B cell (primary cell): Measurements from ENCODE around the gene DROSHA. TPM values are rescaled to one million over a fixed set of nuclear protein-coding genes. Genes with fewer than 3 reads are reported as not detected.

ENCODE experiments used
- ATAC-seq: fragments of 200-7000 bp; cut with Tn5 transposase; one replicate; pipeline ENCODE4 v1.10.0; 2021; ENCODE audit warnings: low read depth, mild to moderate bottlenecking, moderate number of reproducible peaks, moderate library complexity
- CTCF ChIA-PET: fragments of 350-600 bp; sonication (Branson Sonifier 250); formaldehyde crosslinking; loops from one replicate; lab custom pipeline; 2021; ENCODE audit warnings: antibody characterized with exemption, inconsistent platforms; lab: Charles Lee
- POLR2A ChIA-PET: fragments of 350-600 bp; sonication (Branson Sonifier 250); formaldehyde crosslinking; loops from one replicate; lab custom pipeline; 2021; ENCODE audit warnings: antibody characterized with exemption; lab: Charles Lee
- DNase-seq: peaks from one replicate; pipeline ENCODE4 v3.0.0; 2013
- H2AFZ ChIP-seq: 2 replicates; pipeline ENCODE4 v1.6.1; 2012; ENCODE audit warnings: mild to moderate bottlenecking, low read depth, low read length; ENCODE audit not compliant: insufficient read depth, poor library complexity, severe bottlenecking
- H3K27ac ChIP-seq, 2 donors: 1 replicate in 1 of 2; 2 replicates in 1 of 2; pipeline ENCODE4 v1.5.1; 2012 to 2013; ENCODE audit warnings: low read length in 2 of 2, mild to moderate bottlenecking in 2 of 2, moderate library complexity in 1 of 2
- H3K27me3 ChIP-seq, 4 experiments: fragments of 200-600 bp in 1 of 4; sonication (generic) in 1 of 4; replicated peaks in 1 of 4; 1 replicate in 2 of 4; 2 replicates in 2 of 4; pipeline versions ENCODE4 v1.6.1 to v1.7.0; 2013 to 2016; ENCODE audit warnings: low read length in 3 of 4, mild to moderate bottlenecking in 2 of 4, mixed read lengths in 1 of 4, moderate library complexity in 1 of 4; ENCODE audit not compliant: insufficient read depth in 4 of 4, control insufficient read depth in 3 of 4; ENCODE audit errors: control extremely low read depth in 1 of 4
- H3K36me3 ChIP-seq, 2 experiments: replicated peaks in 1 of 2; 1 replicate in 1 of 2; 2 replicates in 1 of 2; pipeline versions ENCODE4 v1.6.1 to v1.7.1; 2013; ENCODE audit warnings: low read length in 1 of 2; ENCODE audit not compliant: insufficient read depth in 2 of 2, control insufficient read depth in 1 of 2; ENCODE audit errors: control extremely low read depth in 1 of 2, extremely low read depth in 1 of 2
- H3K4me1 ChIP-seq, 2 donors: fragments of 200-600 bp in 1 of 2; sonication (generic) in 1 of 2; 1 replicate in 1 of 2; 2 replicates in 1 of 2; pipeline versions ENCODE4 v1.5.1 to v1.6.1; 2013 to 2017; ENCODE audit warnings: low read length in 2 of 2; ENCODE audit not compliant: control insufficient read depth in 2 of 2, insufficient read depth in 2 of 2
- H3K4me2 ChIP-seq: replicated peaks from 2 replicates; pipeline ENCODE3; 2012; ENCODE audit warnings: mild to moderate bottlenecking, low read depth, low read length; ENCODE audit not compliant: poor library complexity, severe bottlenecking
- H3K4me3 ChIP-seq, 5 experiments: fragments of 200-600 bp in 1 of 5; sonication (generic) in 1 of 5; 1 replicate in 3 of 5; 2 replicates in 2 of 5; pipeline versions ENCODE4 v1.5.1 to v1.7.0; 2011 to 2016; ENCODE audit warnings: low read length in 4 of 5, mild to moderate bottlenecking in 4 of 5, low read depth in 2 of 5, control low read depth in 1 of 5, moderate library complexity in 1 of 5; ENCODE audit not compliant: insufficient read depth in 1 of 5; ENCODE audit errors: control extremely low read depth in 1 of 5, extremely low read depth in 1 of 5
- H3K79me2 ChIP-seq: fragments of 200-600 bp; sonication (generic); one replicate; pipeline ENCODE4 v1.6.0; 2016; ENCODE audit warnings: low read length; ENCODE audit not compliant: control insufficient read depth, insufficient read depth
- H3K9ac ChIP-seq: fragments of 200-600 bp; sonication (generic); 2 replicates; pipeline ENCODE4 v1.6.1; 2017; ENCODE audit warnings: mild to moderate bottlenecking, low read length, moderate library complexity
- H3K9me3 ChIP-seq, 3 donors: one replicate each; pipeline versions ENCODE4 v1.6.1 to v1.7.1; 2013; ENCODE audit warnings: low read length in 2 of 3; ENCODE audit not compliant: control insufficient read depth in 2 of 3, insufficient read depth in 1 of 3; ENCODE audit errors: control extremely low read depth in 1 of 3
- H4K20me1 ChIP-seq: 2 replicates; pipeline ENCODE4 v1.6.0; 2012; ENCODE audit warnings: mild to moderate bottlenecking, low read length; ENCODE audit not compliant: insufficient read depth, control insufficient read depth, poor library complexity, severe bottlenecking
- H3K27ac Mint-ChIP-seq: one replicate; pipeline ENCODE4 v1.8.0; 2021; ENCODE audit warnings: mixed read lengths
- H3K27me3 Mint-ChIP-seq: one replicate; pipeline ENCODE4 v1.8.0; 2021; ENCODE audit warnings: mixed read lengths
- H3K4me1 Mint-ChIP-seq: one replicate; pipeline ENCODE4 v1.8.0; 2021; ENCODE audit warnings: mixed read lengths
- H3K4me3 Mint-ChIP-seq: one replicate; pipeline ENCODE4 v1.8.0; 2021; ENCODE audit warnings: mixed read lengths
- H3K9me3 Mint-ChIP-seq: one replicate; pipeline ENCODE4 v1.8.0; 2022; ENCODE audit warnings: mixed read lengths; ENCODE audit not compliant: insufficient read depth
- EZH2 ChIP-seq: IDR thresholded peaks from 2 replicates; pipeline ENCODE4 v1.6.1; 2012; ENCODE audit warnings: borderline replicate concordance, low read depth, mild to moderate bottlenecking, moderate library complexity, low read length; ENCODE audit not compliant: insufficient read depth, poor library complexity, severe bottlenecking
- WGBS: methylation state at CpG from one replicate; pipeline ENCODE4 v1.1.5; 2013; ENCODE audit warnings: missing lambda C conversion rate; ENCODE audit not compliant: insufficient coverage; 5-methylcytosine and 5-hydroxymethylcytosine counted together
- intact Hi-C: fragments of 100-400 bp; cut with micrococcal nuclease; formaldehyde crosslinking; loops from one replicate; pipeline ENCODE4 v1.10.0; 2022
- polyA plus RNA-seq: library from polyadenylated mRNA; depleted of rRNA; stranded (reverse); fragments of >200 nt; gene quantifications from 2 replicates; pipeline ENCODE4 v1.2.3, GENCODE V29; 2012
- total RNA-seq, 2 donors: library from RNA; stranded (reverse); fragments of 120-200 nt in 1 of 2; gene quantifications; 1 replicate in 1 of 2; 2 replicates in 1 of 2; pipeline versions ENCODE4 v1.2.3 to v1.2.4, GENCODE V29; 2013 to 2022
- TF ChIP-seq, protein P1 (sequence below): fragments of 200-600 bp; IDR thresholded peaks from one replicate; pipeline ENCODE4 v1.8.0; 2022; ENCODE audit warnings: antibody characterized with exemption, mild to moderate bottlenecking

Gene DROSHA
- total and polyA plus RNA-seq, 2 donors (not counting 1 experiment from before 2014, with no cell fraction given), result 31.2 to 62.4 TPM

- H3K9me3 ChIP-seq, result no peaks in the 10 kb centered on the region
- no peaks in the 10 kb centered on the region for H3K27me3 ChIP-seq
- no peaks in the 10 kb centered on the region for H3K4me1 ChIP-seq
- CTCF ChIA-PET, result no interaction called here
- H4K20me1 ChIP-seq, result no peaks in the 10 kb centered on the region
- H3K9ac ChIP-seq, result no peak overlapping the region
- H3K27ac ChIP-seq, result no peak overlapping the region
- Mint-ChIP-seq H3K4me3 (no peak overlapping the region), H3K27ac (no peak overlapping the region), H3K9me3 (no peaks in the 10 kb centered on the region), H3K4me1 (peaks cover 5% of the 10 kb centered on the region), H3K27me3 (peaks cover 28% of the 10 kb centered on the region)
- ATAC-seq (no peak), DNase-seq (no peak)
- POLR2A ChIA-PET, result no interaction called here
- H3K4me3 ChIP-seq, result no peak overlapping the region
- intact Hi-C loops, result no loop called here
- H3K36me3 ChIP-seq, result no peaks in the 10 kb centered on the region
- TF ChIP-seq, protein P1, sequence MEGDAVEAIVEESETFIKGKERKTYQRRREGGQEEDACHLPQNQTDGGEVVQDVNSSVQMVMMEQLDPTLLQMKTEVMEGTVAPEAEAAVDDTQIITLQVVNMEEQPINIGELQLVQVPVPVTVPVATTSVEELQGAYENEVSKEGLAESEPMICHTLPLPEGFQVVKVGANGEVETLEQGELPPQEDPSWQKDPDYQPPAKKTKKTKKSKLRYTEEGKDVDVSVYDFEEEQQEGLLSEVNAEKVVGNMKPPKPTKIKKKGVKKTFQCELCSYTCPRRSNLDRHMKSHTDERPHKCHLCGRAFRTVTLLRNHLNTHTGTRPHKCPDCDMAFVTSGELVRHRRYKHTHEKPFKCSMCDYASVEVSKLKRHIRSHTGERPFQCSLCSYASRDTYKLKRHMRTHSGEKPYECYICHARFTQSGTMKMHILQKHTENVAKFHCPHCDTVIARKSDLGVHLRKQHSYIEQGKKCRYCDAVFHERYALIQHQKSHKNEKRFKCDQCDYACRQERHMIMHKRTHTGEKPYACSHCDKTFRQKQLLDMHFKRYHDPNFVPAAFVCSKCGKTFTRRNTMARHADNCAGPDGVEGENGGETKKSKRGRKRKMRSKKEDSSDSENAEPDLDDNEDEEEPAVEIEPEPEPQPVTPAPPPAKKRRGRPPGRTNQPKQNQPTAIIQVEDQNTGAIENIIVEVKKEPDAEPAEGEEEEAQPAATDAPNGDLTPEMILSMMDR, result no peak
- TF ChIP-seq EZH2, result no peak
- no peak overlapping the region for H2AFZ ChIP-seq
- WGBS, result 89% methylated on average over 1 of the region's 4 CpGs
- H3K79me2 ChIP-seq, result no peaks in the 10 kb centered on the region
- H3K4me2 ChIP-seq, result no peak overlapping the region
Observed at GRCh38 chr5:31574772-31575171, 42.9 kb upstream of the DROSHA start.

DNA sequence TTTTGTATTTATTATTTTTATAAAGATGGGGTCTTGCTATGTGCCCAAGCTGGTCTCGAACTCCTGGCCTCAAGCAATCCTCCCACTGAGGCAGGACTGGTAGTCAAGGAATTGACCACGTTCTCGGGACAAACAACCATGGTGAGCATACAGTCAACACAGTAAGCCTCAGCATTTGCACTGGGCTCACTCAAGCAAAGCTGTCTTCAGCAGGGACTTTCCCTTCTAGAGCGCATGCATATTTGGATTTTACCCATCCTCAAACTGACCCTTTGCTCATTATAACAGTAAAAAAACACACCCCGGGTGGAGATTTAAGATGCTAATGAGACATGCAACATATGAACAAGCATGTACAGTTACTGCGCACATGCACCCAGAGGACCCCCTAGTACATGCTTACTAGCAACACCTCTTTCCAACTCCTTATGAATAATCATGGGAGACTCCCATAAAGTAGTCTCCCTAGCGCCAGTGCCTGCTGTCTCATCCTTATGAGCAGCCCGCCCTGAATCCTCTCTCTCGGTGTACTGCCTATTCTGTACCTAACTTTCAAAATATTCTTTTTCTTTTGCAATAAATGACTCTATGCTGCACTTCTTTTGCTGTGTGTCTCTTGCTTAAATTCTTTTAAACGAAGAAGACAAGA lies 41.7 kb upstream of the DROSHA start:
- Histone ChIP-seq H3K9me3 (no peaks in the 10 kb centered on the region), H3K4me2 (no peak overlapping the region), H4K20me1 (no peaks in the 10 kb centered on the region), H3K27ac (no peak overlapping the region), H3K4me1 (no peaks in the 10 kb centered on the region), H3K79me2 (no peaks in the 10 kb centered on the region), H3K36me3 (no peaks in the 10 kb centered on the region), H3K27me3 (no peaks in the 10 kb centered on the region), H3K4me3 (no peak overlapping the region), H2AFZ (no peak overlapping the region), H3K9ac (no peak overlapping the region)
- TF ChIP-seq EZH2, result no peak
- TF ChIP-seq, protein P1, result no peak
- CTCF ChIA-PET, result no interaction called here
- Mint-ChIP-seq H3K4me1 (peaks cover 5% of the 10 kb centered on the region), H3K4me3 (no peak overlapping the region), H3K9me3 (no peaks in the 10 kb centered on the region), H3K27me3 (peaks cover 31% of the 10 kb centered on the region), H3K27ac (no peak overlapping the region)
- DNase-seq (peak; percentile 6), ATAC-seq (no peak)
- POLR2A ChIA-PET, result no interaction called here
- 84% methylated on average over 8 of the region's 10 CpGs for WGBS
- intact Hi-C loops, result no loop called here
